GM21515 (cell line): Measurements from ENCODE around the gene KCTD17.
"Not testable (repeated sequence)": the region's sequence is repeated elsewhere in the genome, so short reads cannot be mapped to it uniquely, and the experiment has no call there.

ENCODE experiments used
- ATAC-seq: cut with Tn5 transposase; IDR thresholded peaks from one replicate; pipeline ENCODE4 v1.9.1; 2021; ENCODE audit not compliant: unreplicated experiment

KCTD17 gene

DNA sequence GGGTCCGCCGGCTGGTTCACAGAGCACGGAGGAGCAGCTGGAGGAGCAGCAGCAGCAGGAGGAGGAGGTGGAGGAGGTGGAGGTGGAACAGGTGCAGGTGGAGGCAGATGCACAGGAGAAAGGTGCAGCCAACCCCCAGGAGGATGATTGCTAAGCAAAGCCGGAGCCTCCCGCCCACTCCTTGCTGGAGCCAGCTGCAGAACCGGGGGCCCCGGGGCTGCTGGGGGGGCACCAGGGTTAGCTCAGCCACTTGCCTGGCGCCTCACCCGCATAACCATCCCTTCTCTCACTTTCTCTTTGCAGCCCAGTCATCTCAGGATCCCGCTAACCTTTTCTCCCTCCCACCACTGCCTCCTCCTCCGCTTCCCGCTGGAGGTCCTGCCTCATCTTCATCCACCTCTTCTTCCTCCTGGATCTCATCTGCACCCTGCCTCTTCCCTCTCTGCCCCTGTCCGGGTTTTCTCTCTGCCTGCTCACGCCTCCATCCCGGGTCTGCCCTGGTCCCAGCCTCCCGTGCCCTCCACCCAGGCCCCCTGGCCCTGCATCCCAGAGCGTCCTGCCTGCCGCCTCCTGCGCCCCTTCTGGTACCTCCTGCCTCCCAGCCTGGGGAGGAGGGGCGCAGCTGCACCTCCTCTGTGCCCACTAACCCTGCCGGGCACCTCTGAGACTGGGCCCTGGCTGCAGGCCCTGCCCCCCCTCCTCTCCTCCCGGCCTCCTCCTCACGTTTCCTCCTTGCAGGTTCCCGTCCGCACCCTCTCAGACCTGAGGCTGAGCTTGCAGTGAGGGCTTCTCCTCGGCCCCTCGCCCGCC, 9.5 kb downstream of the KCTD17 start:
- ATAC-seq = no peak

DNA sequence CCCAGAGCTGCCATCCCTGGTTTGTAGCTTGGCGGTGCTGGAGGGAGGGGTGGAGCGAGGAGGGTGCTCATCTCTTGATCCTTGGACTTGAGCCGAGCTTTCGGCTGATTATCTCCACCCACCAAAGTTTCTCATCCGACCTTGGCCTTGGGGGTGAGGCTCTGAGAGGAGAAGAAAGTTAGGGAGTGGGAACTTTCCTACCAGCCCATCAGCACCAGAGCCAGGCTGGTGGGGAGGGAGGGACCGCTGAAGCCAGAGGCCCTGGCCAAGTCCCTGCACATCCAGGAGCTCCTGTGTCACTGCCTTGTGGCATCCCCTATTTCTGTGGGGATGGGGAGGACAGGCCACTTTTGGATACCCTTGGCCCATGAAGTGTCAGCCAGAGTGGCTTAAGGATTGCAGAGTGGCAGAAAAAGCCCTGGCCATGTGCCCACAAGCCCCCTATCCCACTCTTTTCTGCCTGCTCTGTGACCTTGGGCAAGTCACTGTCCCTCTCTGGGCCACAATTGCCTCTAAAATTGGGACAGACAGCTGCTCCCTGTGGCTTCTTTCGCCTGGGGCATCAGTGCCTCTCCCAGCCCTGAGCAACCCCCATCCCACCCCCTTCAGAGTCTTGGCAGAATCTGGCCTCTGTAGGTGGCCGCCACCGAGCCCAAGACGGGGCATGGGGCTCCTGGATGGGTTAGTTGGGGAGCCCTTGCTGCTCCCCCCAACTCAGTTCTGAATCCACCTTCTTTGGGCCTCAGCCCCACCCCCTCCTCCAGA, 10.3 kb downstream of the KCTD17 start:
- ATAC-seq = no peak

DNA sequence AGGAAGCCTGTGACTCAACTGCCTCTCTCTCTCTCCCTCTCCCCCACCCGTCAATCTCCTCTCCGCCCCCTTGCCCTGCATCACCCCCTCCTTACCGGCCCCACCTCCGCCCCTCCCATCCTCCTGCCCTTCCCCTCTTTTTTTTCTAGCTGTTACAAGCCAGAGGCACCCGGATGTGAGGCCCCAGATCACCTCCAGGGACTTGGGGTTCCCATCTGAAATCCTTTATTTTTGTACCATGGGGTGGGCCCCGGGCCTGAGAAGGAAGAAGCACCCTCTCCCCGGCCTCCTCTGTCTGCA, 10.8 kb downstream of the KCTD17 start:
- no peak for ATAC-seq

DNA sequence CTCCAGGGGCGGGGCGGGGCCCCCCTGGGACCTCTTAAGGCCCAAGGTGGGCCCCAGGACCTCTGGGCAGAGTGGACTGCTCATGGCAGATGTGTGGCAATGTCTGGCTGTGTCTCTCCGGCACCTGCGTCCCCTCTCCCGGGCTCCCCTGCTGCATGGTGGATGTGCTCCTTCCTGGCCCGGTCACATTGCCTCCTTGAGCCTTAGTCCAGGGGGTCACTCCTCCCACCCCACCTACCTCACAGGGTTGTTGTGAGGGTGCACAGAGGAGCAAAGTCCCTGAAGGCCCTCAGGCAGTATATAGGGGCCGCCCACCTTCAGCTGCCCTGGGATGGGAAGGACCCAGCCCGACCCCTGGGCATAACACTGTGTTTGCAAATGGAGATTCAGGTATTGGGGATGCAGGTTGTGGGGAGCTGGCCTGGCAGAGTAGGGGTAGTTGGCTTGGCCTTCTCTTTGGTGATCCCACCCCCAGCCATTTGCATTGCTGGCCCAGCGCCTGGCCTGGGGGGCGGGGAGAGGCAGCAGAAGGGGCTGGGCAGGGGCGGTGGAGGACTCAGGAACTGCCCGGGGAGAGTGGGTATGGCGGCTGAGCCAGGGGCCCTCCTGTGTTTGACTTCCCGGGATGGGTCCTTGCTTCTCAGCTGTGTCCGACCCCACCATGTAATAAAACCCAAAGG, 11.3 kb downstream of the KCTD17 start:
- ATAC-seq = no peak

DNA sequence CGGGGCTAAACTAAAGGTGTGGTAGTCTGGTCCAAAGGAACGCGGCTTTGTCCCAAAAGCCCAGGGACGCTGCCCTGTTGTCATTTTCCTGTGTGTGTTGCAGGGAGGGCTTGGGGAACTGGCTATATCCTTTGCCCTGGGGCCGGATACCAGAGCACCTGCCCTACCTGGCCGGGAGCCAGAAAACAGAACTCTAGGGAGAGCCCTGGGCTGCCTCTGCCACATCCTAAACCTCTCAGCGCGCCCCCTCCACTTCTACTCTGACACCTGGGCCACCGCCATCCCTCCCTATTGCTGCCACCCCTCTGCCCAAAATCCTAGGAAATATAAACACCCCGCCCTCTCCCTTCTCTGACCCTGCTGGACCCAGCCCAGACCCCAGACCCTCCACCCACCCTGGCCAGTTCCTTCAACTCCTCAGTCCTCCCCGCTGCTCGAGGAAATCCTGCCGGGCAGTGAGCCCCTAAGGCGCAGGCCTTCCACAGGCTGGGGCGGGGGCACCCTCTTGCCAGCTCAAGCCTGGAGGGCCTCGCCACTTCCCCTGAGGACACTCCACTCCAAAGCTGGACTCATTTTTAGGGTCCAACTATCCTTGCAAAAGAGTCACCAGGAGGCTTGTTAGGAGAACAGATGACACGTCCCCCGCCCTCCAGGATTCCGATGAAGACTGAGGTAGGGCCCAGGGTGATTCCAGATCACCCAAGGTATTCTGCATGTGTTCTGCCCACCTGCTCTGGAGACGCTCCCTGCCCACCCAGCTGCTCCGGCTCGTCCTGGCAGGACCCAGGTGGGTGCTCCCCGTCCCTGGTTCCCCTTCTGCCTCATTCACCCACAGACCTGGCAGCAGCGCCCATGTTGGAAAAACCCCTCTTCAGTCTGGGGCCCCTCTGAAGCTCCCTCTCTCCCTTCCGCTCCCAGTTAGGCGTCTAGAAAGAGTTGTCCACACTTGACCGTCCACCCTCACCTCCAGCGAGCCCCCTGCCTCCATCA, 12.2 kb downstream of the KCTD17 start:
- ATAC-seq = no peak

DNA sequence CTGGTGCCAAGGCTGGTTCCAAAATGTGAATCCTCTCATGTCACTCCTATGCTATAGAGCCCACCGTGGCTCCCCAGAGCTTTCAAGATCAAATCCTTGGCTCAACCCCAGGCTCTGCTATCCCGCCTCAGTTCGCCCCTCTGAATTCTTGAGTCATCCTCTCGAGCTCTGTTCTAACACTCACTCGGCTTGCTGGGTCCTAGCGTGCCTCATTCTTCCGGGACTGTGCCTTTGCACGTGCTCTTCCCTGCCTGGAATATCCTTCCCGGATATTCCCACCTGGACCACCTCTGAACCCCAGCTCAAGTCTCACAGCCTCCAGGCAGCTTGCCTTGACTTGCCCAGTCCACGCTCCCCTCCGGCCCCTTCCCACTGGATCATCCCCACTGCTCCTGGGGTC, 13.0 kb downstream of the KCTD17 start:
- ATAC-seq = no peak

DNA sequence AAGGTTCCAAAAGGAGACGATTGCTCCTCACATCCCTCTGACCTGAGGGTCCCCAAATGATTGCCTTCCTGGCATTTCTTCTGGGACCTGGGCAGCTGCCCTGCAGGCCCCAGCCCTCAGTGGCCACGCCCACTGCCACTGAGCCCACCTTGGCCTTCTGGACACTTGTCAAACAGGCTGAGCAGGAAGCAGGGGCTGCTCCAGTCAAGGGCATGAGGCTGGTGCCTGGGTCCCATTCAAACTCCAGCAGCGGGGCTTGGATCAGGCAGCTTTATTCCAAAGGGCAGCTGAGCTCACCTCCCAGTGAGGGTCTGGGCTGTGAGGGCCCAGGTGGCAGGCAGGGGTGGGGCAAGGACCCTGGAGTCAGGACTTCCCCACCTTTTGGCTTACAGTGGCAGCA, 13.6 kb downstream of the KCTD17 start:
- ATAC-seq = no peak

DNA sequence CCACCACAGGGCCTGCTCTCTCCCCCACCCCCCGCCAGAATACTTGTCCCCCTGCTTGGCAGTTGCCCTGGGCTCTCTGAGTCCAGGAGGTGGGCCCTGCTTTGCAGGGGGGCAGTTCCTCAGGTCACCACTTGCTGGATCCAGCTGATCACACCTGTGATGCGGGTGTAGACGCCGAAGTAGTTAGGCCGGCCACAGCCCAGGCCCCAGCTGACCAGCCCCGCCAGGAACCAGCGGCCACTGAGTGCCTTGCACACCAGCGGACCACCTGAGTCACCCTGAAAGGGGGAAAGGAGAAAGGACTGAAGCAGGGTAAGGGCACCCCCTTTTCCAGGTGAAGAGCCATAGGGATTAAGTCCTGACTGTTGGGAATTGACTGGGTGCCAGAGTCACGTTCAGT, 14.4 kb downstream of the KCTD17 start:
- ATAC-seq = no peak

DNA sequence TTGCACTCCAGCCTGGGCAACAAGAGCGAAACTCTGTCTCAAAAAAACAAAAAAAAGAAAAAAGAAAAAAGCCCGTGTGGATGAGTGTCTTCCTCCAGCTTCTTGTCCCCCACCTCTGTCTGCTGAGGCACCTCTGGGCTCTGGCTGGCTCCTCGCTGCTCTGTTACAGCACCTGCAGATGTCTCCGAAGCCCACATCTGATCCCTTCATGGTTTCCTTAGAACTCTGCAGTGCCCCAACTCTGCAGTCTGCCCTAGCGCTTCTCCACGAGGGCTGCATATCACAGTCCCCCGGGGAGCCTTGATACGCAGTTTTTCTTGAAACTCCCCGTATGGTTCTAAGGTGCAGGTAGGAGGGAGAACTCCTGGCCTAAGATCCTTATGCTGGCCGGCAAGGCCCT, 15.9 kb downstream of the KCTD17 start:
- no peak for ATAC-seq

DNA sequence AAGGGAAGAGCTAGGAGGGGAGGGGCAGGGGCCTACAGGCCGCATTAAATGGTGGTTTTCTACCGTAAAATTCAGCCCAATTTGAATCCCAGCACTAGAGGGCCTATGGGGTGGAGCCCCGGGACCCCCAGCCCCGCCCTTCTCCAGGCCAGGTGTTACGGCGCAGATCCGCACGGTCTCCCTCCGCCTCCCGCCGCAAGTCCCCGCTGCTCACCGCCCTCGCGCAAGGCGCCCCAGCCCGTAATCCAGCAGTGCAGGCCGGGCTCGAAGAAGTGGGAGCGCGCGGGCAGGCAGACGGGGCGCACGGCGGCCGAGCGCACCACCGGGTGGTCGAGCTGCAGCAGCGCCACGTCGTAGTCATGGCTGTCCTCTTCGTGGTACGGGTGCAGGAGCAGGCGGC, 17.3 kb downstream of the KCTD17 start:
- no peak for ATAC-seq

DNA sequence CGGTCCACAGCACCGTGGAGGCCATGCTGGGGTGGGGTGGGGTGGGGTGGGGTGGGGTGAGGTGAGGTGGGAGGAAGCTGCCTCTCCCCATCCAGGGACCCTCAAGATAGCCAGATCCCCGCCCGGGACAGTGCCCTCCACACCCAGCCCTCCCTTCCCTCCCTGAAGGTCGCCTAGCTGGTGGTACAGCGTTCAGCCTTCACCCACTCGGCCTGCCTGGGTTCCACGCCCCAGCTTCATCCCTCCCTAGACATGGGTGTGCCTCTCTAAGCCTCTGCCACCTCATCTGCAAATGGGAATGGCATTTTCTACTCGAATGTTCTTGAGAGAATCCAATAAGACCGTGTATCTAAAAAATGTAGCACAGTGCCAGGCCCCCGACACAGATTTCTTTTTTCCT, 17.8 kb downstream of the KCTD17 start:
- no peak for ATAC-seq

DNA sequence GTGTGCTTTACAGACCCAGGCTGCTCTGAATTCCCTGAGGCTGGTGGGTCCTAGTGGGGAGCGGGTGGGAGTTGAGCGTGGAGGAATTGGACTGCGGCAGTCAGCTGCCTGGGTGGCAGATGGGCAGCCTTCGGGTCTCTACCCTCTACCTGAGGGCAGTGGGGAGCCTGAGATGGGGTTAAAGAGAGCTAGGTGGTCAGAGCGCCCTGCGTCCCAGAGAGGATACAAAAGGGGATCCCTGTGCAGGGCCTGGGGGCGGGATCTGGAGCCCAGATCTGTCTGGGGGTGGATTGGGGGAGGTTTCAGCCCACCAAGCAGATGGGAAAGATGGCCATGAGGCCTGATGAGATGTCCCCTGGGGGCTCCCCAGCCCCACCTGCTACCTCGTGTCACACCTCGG, 18.2 kb downstream of the KCTD17 start:
- no peak for ATAC-seq

DNA sequence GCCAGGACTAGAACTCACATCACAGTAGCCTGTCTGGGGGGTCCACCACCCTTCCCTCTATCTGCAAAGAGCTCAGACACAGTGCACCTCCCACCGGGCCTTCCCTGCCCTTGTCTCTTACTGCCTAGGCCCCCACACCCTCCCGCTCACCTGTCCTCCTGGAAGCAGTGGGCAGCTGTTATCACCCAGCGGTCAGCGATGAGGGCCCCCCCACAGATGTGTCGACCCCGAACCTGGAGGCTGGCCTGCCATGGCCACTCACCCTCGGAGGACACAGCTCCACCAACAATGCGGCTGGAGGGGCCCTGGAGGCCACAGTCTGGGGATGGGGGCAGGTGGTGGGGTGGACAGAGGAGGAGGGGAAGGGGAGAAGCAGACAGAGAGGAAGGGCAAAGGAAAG, 18.8 kb downstream of the KCTD17 start:
- no peak for ATAC-seq

DNA sequence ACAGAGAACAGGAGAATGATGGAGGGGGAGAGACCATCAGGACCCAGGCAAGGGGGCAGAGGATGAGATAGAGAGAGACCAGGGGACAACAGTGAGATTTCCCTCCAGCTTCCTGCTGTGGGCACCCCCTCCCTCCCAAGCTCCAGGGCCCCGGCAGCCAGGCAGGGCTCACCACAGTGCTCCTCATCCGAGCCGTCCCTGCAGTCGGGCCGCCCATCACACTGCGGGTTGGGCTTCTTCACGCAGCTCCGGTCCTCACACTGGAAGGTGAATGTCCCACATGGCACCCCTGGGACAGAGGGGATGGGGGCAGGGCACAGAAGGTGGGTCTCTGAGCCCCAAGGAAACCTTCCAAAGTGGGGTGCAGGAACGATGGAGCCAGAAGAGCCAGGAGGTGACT, 19.2 kb downstream of the KCTD17 start:
- no peak for ATAC-seq

DNA sequence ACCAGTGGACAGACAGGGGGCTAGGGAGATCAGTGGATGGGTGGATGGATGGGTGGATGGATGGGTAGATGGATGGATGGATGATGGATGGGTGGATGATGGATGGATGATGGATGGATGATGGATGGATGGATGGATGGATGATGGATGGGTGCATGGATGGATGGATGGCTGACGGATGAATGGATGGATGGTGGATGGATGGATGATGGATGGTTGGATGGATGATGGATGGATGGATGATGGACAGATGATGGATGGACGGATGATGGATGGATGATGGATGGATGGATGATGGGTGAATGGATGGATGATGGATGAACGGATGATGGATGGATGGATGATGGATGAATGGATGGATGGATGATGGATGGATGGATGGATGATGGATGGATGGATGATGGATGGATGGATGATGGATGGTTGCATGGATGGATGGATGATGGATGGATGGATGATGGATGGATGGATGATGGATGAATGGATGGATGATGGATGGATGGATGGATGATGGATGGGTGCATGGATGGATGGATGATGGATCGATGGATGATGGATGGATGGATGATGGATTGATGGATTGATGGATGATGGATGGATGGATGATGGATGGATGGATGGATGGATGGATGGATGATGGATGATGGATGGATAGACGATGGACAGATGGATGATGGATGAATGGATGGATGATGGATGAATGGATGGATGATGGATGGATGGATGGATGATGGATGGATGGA, 20.5 kb downstream of the KCTD17 start:
- ATAC-seq = not testable (repeated sequence)

DNA sequence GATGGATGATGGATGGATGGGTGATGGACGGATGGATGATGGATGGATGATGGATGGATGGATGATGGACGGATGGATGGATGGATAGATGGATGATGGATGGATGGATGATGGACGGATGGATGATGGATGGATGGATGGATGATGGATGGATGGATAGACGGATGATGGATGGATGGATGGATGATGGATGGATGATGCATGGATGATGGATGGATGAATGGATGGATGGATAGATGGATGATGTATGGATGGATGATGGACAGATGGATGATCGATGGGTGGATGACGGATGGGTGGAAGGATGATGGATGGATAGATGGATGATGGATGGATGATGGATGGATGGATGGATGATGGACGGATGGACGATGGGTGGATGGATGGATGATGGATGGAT, 21.1 kb downstream of the KCTD17 start:
- ATAC-seq = no peak

DNA sequence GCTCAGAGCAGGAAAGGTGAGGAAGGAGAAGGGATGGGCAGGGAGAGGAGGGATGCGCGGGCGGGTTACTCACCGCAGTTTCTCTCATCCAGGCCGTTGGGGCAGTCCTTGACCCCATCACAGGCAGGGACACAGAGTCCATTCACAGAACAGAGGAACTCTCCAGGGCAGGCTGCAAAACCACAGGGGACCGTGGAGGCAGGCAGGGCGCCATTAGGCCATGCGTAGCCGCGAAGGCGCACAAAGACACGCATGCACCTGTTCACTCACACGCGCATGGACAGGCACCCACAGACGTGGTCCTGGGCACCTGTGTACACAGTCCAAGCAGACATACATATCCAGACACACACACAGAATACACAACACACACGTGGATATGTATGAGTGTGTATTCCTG, 23.0 kb downstream of the KCTD17 start:
- ATAC-seq = no peak

DNA sequence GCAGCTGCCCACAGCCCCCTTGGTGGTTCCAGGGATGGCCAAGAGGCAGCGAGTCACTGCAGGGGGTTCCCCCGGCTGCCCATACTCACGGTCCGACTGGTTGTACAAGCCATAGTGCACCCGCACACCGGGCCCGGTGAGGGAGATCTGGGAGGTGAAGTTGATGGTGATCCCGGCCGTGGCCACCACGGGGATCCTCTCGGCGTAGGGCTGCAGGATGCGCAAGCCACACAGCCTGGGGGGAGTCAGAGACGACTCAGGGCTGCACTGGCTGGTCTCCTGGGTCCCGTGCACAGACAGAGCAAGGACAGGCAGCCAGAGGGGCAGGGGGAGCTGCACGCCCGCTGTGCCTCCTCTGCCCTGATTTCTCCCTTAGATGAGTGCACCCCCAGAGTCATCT, 23.5 kb downstream of the KCTD17 start:
- ATAC-seq = no peak

DNA sequence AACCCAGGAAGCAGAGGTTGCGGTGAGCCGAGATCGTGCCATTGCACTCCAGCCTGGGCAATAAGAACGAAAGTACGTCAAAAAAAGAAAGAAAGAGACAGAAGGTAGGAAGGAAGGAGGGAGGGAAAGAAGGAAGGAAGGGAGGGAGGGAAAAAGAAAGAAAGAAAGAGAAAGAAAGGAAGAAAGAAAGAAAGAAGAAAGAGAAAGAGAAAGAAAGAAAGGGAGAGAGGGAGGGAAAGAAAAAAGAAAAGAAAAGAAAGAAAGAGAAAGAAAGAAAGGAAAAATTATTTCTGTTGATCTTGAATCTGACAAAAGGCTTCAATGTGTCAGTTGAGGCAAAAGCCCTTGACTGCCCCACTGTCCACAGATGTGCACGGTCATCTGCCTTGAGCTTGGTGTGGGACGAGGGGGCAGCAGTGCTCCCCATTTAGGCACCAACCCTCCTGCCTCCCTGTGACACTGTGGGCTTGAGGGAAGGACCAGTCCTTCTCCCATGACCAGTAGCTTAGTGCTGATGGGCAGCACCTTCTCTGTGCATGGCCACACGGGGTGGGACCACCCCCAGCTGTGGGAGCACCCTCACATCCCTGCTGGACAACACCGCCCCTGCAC, 24.4 kb downstream of the KCTD17 start:
- no peak for ATAC-seq
